H9 (cell line): ENCODE results near the gene SLC13A4. TPM values are rescaled to one million over a fixed set of nuclear protein-coding genes. Genes with fewer than 3 reads are reported as not detected.

ENCODE experiments used
- DNase-seq: peaks from one replicate; pipeline ENCODE4 v3.0.0-alpha.2; 2017
- H2AFZ ChIP-seq: one replicate; pipeline ENCODE4 v1.6.1; 2013; ENCODE audit warnings: mild to moderate bottlenecking, low read length, control low read depth, moderate library complexity
- H2AK5ac ChIP-seq: 2 replicates; pipeline ENCODE4 v1.6.1; 2013; ENCODE audit warnings: low read length, control low read depth, mixed read lengths; ENCODE audit not compliant: insufficient read length
- H2BK120ac ChIP-seq: one replicate; pipeline ENCODE4 v1.6.1; 2013; ENCODE audit warnings: low read depth, mild to moderate bottlenecking, low read length, control low read depth, inconsistent platforms; ENCODE audit not compliant: poor library complexity, severe bottlenecking
- H2BK12ac ChIP-seq: 2 replicates; pipeline ENCODE4 v1.6.1; 2013; ENCODE audit warnings: low read length, control low read depth, mixed read lengths, low read depth; ENCODE audit not compliant: insufficient read length
- H2BK15ac ChIP-seq: 2 replicates; pipeline ENCODE4 v1.6.1; 2013; ENCODE audit warnings: low read depth, low read length, control low read depth
- H2BK20ac ChIP-seq: one replicate; pipeline ENCODE4 v1.6.1; 2013; ENCODE audit warnings: low read depth, mild to moderate bottlenecking, low read length, control low read depth, inconsistent platforms; ENCODE audit not compliant: poor library complexity, severe bottlenecking
- H2BK5ac ChIP-seq: 2 replicates; pipeline ENCODE4 v1.6.1; 2013; ENCODE audit warnings: low read length, control low read depth, mixed read lengths; ENCODE audit not compliant: insufficient read length
- H3K14ac ChIP-seq: 2 replicates; pipeline ENCODE4 v1.6.1; 2013; ENCODE audit warnings: low read length, control low read depth; ENCODE audit not compliant: insufficient read depth
- H3K18ac ChIP-seq: 2 replicates; pipeline ENCODE4 v1.6.1; 2013; ENCODE audit warnings: low read depth, mild to moderate bottlenecking, mixed read lengths, low read length, control low read depth; ENCODE audit not compliant: insufficient read length
- H3K23ac ChIP-seq: 2 replicates; pipeline ENCODE4 v1.6.1; 2013; ENCODE audit warnings: low read length, control low read depth, mixed read lengths, low read depth; ENCODE audit not compliant: insufficient read length
- H3K23me2 ChIP-seq: 2 replicates; pipeline ENCODE4 v1.6.1; 2013; ENCODE audit warnings: low read depth, mild to moderate bottlenecking, mixed read lengths, low read length, control low read depth; ENCODE audit not compliant: insufficient read length, poor library complexity, severe bottlenecking
- H3K27ac ChIP-seq: 2 replicates; pipeline ENCODE4 v1.5.1; 2013; ENCODE audit warnings: low read length, control low read depth, mixed read lengths, low read depth; ENCODE audit not compliant: insufficient read length
- H3K27me3 ChIP-seq: 2 replicates; pipeline ENCODE4 v1.6.1; 2013; ENCODE audit warnings: low read length, control low read depth, inconsistent platforms; ENCODE audit not compliant: insufficient read depth
- H3K4ac ChIP-seq: 2 replicates; pipeline ENCODE4 v1.6.1; 2013; ENCODE audit warnings: low read depth, mild to moderate bottlenecking, control low read depth, inconsistent platforms, low read length, moderate library complexity
- H3K4me1 ChIP-seq: 2 replicates; pipeline ENCODE4 v1.6.1; 2013; ENCODE audit warnings: low read length, control low read depth, inconsistent platforms; ENCODE audit not compliant: insufficient read depth
- H3K4me2 ChIP-seq: 2 replicates; pipeline ENCODE4 v1.6.1; 2013; ENCODE audit warnings: low read length, control low read depth, mixed read lengths; ENCODE audit not compliant: insufficient read length, insufficient read depth
- H3K56ac ChIP-seq: 2 replicates; pipeline ENCODE4 v1.6.1; 2013; ENCODE audit warnings: low read depth, mild to moderate bottlenecking, mixed read lengths, low read length, control low read depth; ENCODE audit not compliant: insufficient read length
- H3K79me1 ChIP-seq: 2 replicates; pipeline ENCODE4 v1.6.1; 2013; ENCODE audit warnings: low read depth, mild to moderate bottlenecking, moderate library complexity, low read length, control low read depth, inconsistent platforms; ENCODE audit not compliant: insufficient read depth, poor library complexity, severe bottlenecking
- H3K79me2 ChIP-seq: 2 replicates; pipeline ENCODE4 v1.6.1; 2013; ENCODE audit warnings: low read length, control low read depth, inconsistent platforms; ENCODE audit not compliant: insufficient read depth
- H3K9ac ChIP-seq: 2 replicates; pipeline ENCODE4 v1.6.1; 2013; ENCODE audit warnings: low read length, control low read depth, mixed read lengths; ENCODE audit not compliant: insufficient read length; ENCODE audit errors: extremely low read depth
- H3K9me3 ChIP-seq: one replicate; pipeline ENCODE4 v1.6.1; 2013; ENCODE audit warnings: low read depth, low read length, inconsistent platforms; ENCODE audit not compliant: control insufficient read depth
- H3T11ph ChIP-seq: one replicate; pipeline ENCODE4 v1.6.1; 2013; ENCODE audit warnings: mild to moderate bottlenecking, low read length, control low read depth, inconsistent platforms
- H4K20me1 ChIP-seq: one replicate; pipeline ENCODE4 v1.6.1; 2013; ENCODE audit not compliant: control insufficient read depth, insufficient read length, insufficient read depth
- H4K5ac ChIP-seq: 2 replicates; pipeline ENCODE4 v1.6.1; 2013; ENCODE audit warnings: low read depth, mild to moderate bottlenecking, mixed read lengths, low read length, control low read depth; ENCODE audit not compliant: insufficient read length
- H4K8ac ChIP-seq: replicated peaks from 2 replicates; pipeline ENCODE4 v1.6.1; 2013; ENCODE audit warnings: low read length, control low read depth, mixed read lengths, low read depth; ENCODE audit not compliant: insufficient read length
- H4K91ac ChIP-seq: 2 replicates; pipeline ENCODE4 v1.6.1; 2013; ENCODE audit warnings: low read depth, mild to moderate bottlenecking, moderate library complexity, mixed read lengths, low read length, control low read depth; ENCODE audit not compliant: insufficient read length
- H3K27ac Mint-ChIP-seq, 3 experiments: 2 replicates in 2 of 3; 3 replicates in 1 of 3; pipeline ENCODE4 v1.8.0; 2020 to 2021; ENCODE audit warnings: mixed read lengths in 3 of 3, mild to moderate bottlenecking in 1 of 3, moderate library complexity in 1 of 3
- H3K27me3 Mint-ChIP-seq: 2 replicates; pipeline ENCODE4 v1.8.0; 2021; ENCODE audit warnings: low read depth, mild to moderate bottlenecking, moderate library complexity, mixed read lengths
- H3K36me3 Mint-ChIP-seq, 3 experiments: 2 replicates in 2 of 3; 3 replicates in 1 of 3; pipeline ENCODE4 v1.8.0; 2020 to 2021; ENCODE audit warnings: low read depth in 3 of 3, mixed read lengths in 3 of 3; ENCODE audit not compliant: insufficient read depth in 1 of 3
- H3K4me1 Mint-ChIP-seq, 2 experiments: 2 replicates each; pipeline ENCODE4 v1.8.0; 2020; ENCODE audit warnings: mixed read lengths in 2 of 2
- H3K4me3 Mint-ChIP-seq, 2 experiments: 2 replicates in 1 of 2; 3 replicates in 1 of 2; pipeline ENCODE4 v1.8.0; 2020 to 2021; ENCODE audit warnings: mild to moderate bottlenecking in 2 of 2, mixed read lengths in 2 of 2, moderate library complexity in 1 of 2
- H3K9me3 Mint-ChIP-seq, 2 experiments: 2 replicates in 1 of 2; 3 replicates in 1 of 2; pipeline ENCODE4 v1.8.0; 2020; ENCODE audit warnings: mild to moderate bottlenecking in 2 of 2, mixed read lengths in 2 of 2, moderate library complexity in 1 of 2
- CTCF ChIP-seq: fragments of 200-600 bp; sonication (generic); conservative IDR thresholded peaks from 3 replicates; pipeline ENCODE4 v1.8.0; 2021; ENCODE audit warnings: antibody characterized with exemption, mild to moderate bottlenecking
- WGBS: extraction: QIAGEN DNeasy Blood & Tissue Kit; methylation state at CpG from one replicate; pipeline ENCODE4 v1.1.7; 2013; ENCODE audit warnings: missing lambda C conversion rate, low lambda C conversion rate, mixed read lengths; ENCODE audit not compliant: insufficient read length; ENCODE audit errors: extremely low coverage; 5-methylcytosine and 5-hydroxymethylcytosine counted together
- total RNA-seq: library from RNA; stranded (reverse); gene quantifications from 2 replicates; pipeline ENCODE4 v1.2.1, GENCODE V29; 2021

SLC13A4 gene
- total RNA-seq, 1 experiment from 2014 or later, result 3.5 TPM

GRCh38 chr7:135753616-135754413, 25.8 kb upstream of the SLC13A4 start:
- H3K4ac ChIP-seq, result no peak overlapping the region
- H3K9ac ChIP-seq, result no peak overlapping the region
- H2AK5ac ChIP-seq, result no peak overlapping the region
- peak overlapping the region; percentile 71 to 96 (median 90) for H3K27ac Mint-ChIP-seq
- H3K27me3 Mint-ChIP-seq, result no peaks in the 10 kb centered on the region; the same call in 1 of the 2 replicates
- no peak overlapping the region for H4K91ac ChIP-seq
- DNase-seq, result peak; percentile 75
- no peak overlapping the region for H4K5ac ChIP-seq
- no peak overlapping the region for H2BK12ac ChIP-seq
- H2BK5ac ChIP-seq, result no peak overlapping the region
- no peak for TF ChIP-seq CTCF
- no peaks in the 10 kb centered on the region for H3K79me2 ChIP-seq
- no CpG with 5 or more reads among the region's 8 CpGs for WGBS
- H3K9me3 ChIP-seq, result no peaks in the 10 kb centered on the region
- H3K27ac ChIP-seq, result no peak overlapping the region
- no peak overlapping the region for H2BK20ac ChIP-seq
- no peak overlapping the region for H3T11ph ChIP-seq
- no peak overlapping the region for H3K23ac ChIP-seq
- no peak overlapping the region for H2BK120ac ChIP-seq
- no peak overlapping the region for H3K56ac ChIP-seq
- no peak overlapping the region for H3K4me2 ChIP-seq
- H2BK15ac ChIP-seq, result no peak overlapping the region
- peaks cover 15 to 19% of the 10 kb centered on the region in 2 experiments for H3K9me3 Mint-ChIP-seq
- H4K8ac ChIP-seq, result no peak overlapping the region
- peaks cover 4% of the 10 kb centered on the region; the same call in 1 of the 2 replicates for H3K4me1 ChIP-seq
- no peaks in the 10 kb centered on the region for H3K79me1 ChIP-seq
- H3K18ac ChIP-seq, result no peak overlapping the region
- no peak overlapping the region for H3K14ac ChIP-seq
- H2AFZ ChIP-seq, result no peak overlapping the region
- H3K23me2 ChIP-seq, result no peaks in the 10 kb centered on the region
- H4K20me1 ChIP-seq, result no peaks in the 10 kb centered on the region
- H3K36me3 Mint-ChIP-seq, result peaks cover 3 to 26% (median 6%) of the 10 kb centered on the region in 3 experiments; a peak in 6 of 7 replicates
- peaks cover 30 to 50% of the 10 kb centered on the region in 2 experiments for H3K4me1 Mint-ChIP-seq
- H3K27me3 ChIP-seq, result no peaks in the 10 kb centered on the region
- peak overlapping the region in 1 of 2 experiments; percentile 42; a peak in 3 of 5 replicates for H3K4me3 Mint-ChIP-seq
